Left cardiac atrium (tissue), 4 donors: ENCODE results near the gene KBTBD12. TPM values are rescaled to one million over a fixed set of nuclear protein-coding genes. Genes with fewer than 3 reads are reported as not detected.
A peak's percentile ranks its signal among the peaks of the same experiment; 100 is the strongest.
"Not testable (repeated sequence)": the region's sequence is repeated elsewhere in the genome, so short reads cannot be mapped to it uniquely, and the experiment has no call there.

Experiments
- ATAC-seq, 2 donors: fragments of 200-7000 bp; cut with Tn5 transposase; one replicate each; pipeline ENCODE4 v1.9.1; 2020; ENCODE audit warnings: mild to moderate bottlenecking in 2 of 2, moderate library complexity in 2 of 2
- DNase-seq: peaks from one replicate; pipeline ENCODE4 v3.0.0-alpha.2; 2020
- intact Hi-C, 2 donors: fragments of 100-400 bp; cut with DNase I; formaldehyde crosslinking; loops; one replicate each; pipeline versions ENCODE4 v1.14.1 to v1.15.1; 2022 to 2023
- long read RNA-seq: library from polyadenylated mRNA; unstranded; transcript quantifications from one replicate; pipeline ENCODE4 v2.0.0, GENCODE V29; 2021
- total RNA-seq, 2 donors: library from RNA; stranded (reverse); fragmentation: NEBNext Ultra II Directional; extraction: Animal tissue kit (Norgen Biotek cat#: 25700); gene quantifications; one replicate each; pipeline ENCODE4 v1.2.1, GENCODE V29; 2021
- donor health status: DM: no; HTN: yes; CAD: no.
- donor health status: DM: no; HTN: yes; CAD: no; lungs with severe emphysema.
- donor health status: DM: yes; HTN: yes; CAD: no.
- donor health status: Dilated cardiomyopathy.

KBTBD12 gene, protein sequence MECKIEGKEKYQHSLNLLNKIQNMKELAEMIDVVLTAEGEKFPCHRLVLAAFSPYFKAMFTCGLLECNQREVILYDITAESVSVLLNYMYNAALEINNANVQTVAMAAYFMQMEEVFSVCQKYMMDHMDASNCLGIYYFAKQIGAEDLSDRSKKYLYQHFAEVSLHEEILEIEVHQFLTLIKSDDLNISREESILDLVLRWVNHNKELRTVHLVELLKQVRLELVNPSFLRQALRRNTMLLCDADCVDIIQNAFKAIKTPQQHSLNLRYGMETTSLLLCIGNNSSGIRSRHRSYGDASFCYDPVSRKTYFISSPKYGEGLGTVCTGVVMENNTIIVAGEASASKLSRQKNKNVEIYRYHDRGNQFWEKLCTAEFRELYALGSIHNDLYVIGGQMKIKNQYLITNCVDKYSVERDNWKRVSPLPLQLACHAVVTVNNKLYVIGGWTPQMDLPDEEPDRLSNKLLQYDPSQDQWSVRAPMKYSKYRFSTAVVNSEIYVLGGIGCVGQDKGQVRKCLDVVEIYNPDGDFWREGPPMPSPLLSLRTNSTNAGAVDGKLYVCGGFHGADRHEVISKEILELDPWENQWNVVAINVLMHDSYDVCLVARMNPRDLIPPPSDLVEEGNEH
- 1 to 10 TPM; 3.2 to 5.1 TPM for total RNA-seq
- long read RNA-seq, full-length matches to known transcripts, result 2 of 3 reads
- long read RNA-seq, partial matches to known transcripts, result 0 of 3 reads
- long read RNA-seq, other reads (novel, unspliced or antisense), result 1 of 3 reads

DNA sequence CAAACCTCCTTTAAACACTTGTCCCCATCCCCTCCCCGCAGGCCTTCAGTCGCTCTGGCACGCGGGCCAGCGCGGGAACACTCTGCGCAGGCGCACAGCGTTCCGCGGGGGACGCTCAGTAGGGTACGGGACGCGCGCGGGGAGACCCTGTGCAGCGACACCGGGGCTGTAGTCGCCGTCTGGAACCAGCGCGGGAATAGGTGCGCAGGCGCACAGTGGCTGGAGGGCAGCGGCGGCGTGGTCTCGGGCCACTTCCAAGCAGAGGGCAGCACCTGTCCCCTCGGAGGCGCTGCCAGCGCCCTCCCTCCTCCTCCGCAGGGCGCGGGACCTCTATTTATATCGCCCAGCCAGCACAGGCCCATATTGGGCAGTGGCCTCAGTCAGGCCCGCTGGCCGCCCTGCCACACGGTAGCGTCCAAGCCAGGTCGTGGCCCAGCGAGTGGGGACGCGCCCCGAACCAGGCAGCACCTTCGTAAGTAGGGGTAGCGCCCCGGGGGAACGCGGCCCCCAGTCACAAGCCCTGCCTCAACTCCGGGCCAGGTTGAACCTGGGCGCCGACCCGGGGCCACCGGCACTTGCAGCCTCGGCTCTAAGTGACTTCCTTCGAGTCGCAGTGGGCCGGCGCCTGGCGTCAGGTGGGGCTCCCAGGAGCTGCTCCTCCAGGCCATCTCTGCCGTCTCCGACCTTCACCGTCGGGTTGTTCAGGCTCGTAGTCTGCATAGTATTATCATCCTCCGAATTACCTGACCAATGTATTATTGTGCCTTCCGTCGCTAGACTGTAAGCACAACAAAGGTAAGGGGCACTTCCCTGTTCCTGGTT lies at the start of gene KBTBD12:
Gene KBTBD12, plus strand, starts transcription at position 118 of the 822 bp plus-strand sequence. CDS start 7,830 bp downstream, outside the sequence.
- ATAC-seq (peak; percentile 79 to 84), DNase-seq (peak; percentile 51)
- intact Hi-C loops, result no loop called here

DNA sequence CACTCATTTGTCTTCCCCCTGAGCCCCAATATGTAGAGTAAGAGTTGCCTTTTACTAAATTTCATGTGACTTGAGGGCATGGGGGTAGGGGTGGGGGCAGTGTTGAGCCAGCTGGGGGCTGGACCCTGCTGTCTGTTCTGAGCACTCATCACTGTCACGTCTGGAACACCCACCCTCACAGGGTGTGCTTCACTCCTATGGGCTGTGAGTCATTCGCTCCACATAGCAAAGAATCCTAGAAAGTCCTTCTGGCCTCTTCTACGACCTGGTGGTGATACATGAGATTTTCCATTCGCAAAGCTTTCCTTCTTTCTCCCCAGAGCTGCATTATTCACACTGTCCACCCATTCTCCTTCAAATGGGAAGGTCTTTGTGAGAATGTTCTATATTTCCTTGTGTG lies 49.1 kb upstream of the KBTBD12 start:
- ATAC-seq, result peak in 1 of 2 donors; percentile 42
- DNase-seq, result no peak
- intact Hi-C loops, result no loop called here

DNA sequence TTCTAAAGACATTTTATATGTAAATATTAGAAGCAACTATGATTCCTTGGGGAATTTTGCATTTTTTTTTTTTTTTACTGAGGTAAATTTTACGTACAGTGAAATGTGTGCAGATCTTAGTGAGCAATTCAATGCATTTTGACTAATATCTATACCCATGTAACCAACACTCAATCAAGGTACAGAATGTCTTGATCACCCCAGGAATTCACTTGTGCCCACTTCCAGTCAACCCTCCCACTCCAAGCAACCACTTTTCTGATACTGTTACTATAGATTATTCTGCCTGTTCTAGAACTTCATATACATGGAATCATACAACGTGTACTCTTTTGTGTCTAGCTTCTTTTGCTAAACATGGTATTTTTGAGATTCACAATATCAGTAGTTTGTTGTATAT lies 47.6 kb upstream of the KBTBD12 start:
- no peak for DNase-seq
- no peak for ATAC-seq
- intact Hi-C loops, result no loop called here

DNA sequence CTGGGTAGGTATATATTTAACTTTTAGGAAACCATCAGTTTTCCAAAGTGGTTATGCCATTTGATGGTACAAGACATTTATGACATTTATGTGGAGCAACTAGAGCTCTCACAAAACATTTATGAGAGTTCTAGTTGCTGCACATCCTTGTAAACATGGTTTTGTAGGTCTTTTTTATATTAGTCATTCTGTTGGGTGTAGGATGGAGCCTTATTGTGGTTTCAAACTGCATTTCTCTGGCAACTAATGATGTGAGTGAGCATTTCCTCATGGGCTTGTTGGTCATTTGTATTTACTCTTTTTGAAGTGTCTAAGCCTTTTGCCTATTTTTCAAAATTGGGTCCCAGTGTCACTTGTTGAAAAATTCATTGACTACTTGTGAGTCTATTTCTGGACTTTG lies 47.0 kb upstream of the KBTBD12 start:
- DNase-seq, result no peak
- no peak for ATAC-seq
- intact Hi-C loops, result no loop called here

DNA sequence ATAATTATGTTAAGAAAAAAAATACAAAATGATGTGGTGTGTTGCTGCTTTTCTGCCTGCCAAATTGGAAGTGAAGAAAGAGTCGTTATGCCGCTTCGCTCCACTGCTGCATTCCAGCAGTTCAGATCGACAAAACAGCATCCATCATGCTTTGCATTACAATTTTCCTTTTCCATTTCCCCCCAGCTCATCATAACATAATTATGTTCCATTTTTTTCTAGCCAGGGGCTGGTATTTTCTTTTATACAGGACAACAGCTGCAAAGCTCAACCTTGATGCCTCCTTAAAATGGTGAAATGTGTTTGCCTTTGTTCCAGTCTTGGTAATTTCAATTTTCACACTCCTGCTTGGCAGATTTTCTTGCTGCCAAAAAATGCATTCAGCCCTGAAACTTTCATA lies 44.9 kb upstream of the KBTBD12 start:
- DNase-seq (no peak), ATAC-seq (no peak)
- intact Hi-C loops, result no loop called here

DNA sequence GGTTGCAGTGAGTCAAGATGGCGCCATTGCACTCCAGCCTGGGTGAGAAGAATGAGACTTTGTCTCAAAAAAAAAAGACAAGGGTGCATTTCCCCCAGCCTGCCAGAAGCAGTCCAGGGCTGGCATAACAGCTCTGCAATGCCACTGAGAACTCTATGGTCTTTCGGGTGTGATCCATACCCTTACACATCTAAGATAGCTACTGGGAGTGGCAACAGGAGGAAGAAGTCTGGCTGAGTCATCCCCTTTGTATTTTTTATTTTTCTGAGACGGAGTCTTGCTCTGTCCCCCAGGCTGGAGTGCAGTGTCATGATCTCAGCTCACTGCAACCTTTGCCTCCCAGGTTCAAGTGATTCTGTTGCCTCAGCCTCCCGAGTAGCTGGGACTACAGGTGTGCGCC lies 40.9 kb upstream of the KBTBD12 start:
- ATAC-seq, DNase-seq, intact Hi-C loops: not testable (repeated sequence)

DNA sequence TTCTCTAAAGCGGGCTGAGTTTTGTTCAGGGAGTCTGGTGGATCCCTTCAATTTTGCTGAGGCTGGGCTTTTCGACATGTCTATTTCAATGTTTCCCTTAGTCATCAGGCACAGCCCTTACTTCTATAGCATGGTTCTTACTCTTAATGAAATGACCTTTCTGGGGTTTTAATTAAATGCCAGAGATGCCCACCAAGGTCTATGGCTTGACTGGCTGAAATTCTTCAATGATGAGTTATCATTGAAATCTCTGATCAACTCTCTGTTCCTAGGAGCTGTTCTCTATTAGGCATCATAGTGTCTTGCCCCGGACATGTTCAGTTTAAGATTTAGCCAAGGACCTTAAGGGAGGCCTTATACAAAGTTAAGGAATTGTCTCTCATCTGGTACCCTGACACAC lies 33.4 kb upstream of the KBTBD12 start:
- intact Hi-C loops, result no loop called here

DNA sequence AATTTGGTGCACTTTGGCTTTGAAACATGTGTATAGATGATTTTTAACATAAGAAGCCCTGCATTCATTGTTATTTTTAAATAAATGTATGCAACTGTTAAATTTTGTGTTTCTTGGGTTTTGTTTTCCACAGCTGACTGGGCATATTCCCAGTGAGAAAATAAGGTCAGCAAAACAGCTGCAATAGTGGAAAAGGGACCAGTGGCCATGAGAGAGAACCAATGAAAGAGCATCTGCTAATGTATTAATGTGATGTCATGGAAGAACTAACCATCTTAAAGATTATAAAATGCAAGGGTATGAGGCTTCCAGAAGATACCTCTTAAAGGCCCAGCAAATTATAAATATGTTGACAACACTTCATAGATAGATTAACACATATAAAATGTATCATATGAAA lies 31.0 kb upstream of the KBTBD12 start:
- no peak for ATAC-seq
- intact Hi-C loops, result no loop called here

More for the DNA sequence above, 33.4 kb upstream of the KBTBD12 start:
- ATAC-seq, result no peak
- DNase-seq, result no peak

DNA sequence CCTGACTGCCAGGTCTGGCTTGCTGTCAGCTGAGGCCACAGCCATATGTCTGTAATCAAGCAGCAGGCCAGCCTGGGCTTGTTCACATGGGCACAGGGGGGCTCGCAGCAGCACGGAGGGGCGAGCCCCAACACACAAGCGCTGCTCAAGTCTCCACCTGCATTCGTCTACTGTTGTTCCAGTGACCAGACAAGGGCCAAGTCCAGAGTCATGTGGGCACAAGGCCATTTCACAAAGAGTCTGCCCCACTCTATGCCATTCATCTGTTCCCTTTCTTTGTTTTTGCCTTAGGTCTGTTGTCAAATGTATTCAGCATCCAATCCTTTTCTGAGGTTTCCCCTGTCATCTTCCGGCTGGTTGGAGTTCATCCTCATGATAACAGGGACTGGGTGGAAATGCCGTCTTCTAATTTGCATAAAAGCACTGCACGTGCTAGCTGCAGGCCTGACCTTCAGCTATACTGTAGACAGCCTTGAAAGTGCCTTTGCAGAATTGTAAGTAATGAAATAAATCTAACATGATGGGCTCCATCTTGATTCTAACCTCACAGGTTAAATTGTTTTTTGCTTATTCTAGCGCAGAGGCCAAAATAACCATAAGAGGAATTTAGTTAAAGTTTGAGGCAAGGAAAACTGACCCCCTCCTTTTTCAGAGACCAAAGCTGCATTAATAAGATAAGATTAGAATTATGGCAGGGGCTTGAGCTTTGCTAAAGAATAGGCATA lies 28.6 kb upstream of the KBTBD12 start:
- ATAC-seq (no peak), DNase-seq (no peak)
- intact Hi-C loops, result no loop called here

More for the DNA sequence above, 31.0 kb upstream of the KBTBD12 start:
- DNase-seq, result no peak

DNA sequence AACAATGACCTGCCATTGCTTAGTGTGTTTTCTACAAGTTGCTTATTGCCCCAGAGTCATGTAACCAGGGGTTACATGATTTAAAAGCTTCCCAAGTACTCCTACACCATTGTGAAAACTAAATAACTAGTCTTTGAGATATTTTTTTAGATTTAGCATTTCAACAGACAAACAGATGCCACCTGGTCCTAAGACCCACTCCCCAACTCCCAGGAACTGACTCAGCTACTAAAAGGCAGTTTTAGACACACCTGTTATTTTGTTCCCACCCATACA lies 28.1 kb upstream of the KBTBD12 start:
- no peak for DNase-seq
- ATAC-seq, result no peak
- intact Hi-C loops, result no loop called here

DNA sequence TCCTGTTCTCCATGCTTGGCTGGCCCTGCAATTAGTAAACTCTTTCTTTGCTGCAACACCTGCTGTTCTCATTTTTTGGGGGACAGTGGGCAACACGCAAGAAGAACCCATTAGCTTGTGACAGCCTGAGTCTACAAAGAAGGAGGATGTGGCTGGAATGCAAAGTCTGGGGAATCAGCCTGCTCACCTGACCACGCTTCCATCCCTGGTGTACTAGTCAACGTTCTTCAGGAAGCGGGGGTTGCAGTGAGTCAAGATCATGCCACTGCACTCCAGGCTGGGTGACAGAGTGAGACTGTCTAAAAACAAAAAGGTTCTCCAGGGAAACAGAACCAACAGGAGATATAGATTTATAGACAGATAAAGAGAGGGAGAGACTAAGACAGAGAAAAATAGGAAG lies 27.7 kb upstream of the KBTBD12 start:
- ATAC-seq, result no peak

DNA sequence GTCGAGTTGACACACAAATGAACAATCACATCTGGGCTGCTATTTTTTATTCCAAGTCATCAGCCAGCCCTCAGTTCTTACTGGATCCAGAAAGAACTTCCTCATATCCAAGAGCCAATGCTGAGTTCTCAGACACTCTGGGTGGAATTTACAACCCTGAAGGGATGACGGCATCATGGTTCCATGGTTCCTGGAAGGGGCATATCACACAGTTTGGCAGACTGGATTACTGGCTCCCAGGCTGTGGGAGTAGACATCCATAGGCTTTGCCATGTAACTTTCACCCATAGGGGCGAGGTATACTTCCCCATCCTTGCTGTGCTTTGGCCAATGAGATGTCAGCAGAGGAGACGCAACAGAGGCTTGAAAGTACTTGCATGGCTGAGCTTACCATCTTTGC lies 26.9 kb upstream of the KBTBD12 start:
- ATAC-seq (peak in 1 of 2 donors; percentile 35), DNase-seq (no peak)
- intact Hi-C loops, result no loop called here

More for the DNA sequence above, 27.7 kb upstream of the KBTBD12 start:
- intact Hi-C loops, result no loop called here
- DNase-seq, result no peak

DNA sequence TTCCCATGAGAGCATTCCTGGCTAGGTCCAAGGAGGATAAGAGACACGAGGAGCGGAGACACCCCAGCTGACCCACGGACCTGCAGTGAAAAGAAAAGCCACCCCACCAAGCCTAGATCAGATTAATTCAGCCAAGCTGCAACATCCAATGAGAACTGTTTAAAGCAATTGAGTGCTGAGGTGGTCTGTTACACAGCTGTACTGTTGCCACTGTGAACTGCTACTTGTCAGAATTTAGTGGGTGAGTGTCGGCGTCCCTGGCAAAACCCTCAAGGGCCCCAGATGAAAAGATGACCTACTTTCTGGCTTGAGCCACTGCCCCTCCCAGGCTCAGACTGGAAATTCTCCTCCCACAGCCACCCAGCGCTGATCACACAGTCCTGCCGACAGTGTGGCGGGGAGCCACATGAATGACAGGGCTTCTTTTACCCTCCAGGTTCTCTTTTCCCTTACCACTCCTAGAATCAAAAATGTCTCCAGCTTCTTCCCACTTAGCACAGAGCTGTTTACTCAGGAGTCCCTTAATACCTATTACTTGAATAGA lies 26.4 kb upstream of the KBTBD12 start:
- ATAC-seq, result peak; percentile 23 to 86
- intact Hi-C loops, result no loop called here
- DNase-seq, result peak; percentile 64

DNA sequence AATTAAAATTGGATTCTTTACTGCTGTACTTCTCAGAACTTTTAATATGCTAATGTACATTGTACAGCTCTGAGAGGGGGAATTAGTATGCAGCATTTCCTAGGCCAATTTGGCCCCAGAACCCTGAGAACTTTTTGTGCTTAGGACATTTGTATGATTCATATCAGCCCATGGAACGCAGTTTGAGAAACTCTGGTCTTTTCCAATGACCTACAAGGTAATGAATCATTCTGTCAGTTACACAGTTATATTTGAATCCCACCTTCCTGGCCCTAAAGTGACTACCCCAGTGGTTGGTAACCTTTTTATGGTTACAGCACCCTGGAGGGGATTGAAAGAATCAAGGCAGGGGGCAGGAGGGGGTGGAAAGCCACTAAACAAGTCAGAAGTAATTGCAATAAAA lies 25.6 kb upstream of the KBTBD12 start:
- intact Hi-C loops, result no loop called here
- DNase-seq, result no peak
- peak in 1 of 2 donors; percentile 64 for ATAC-seq

DNA sequence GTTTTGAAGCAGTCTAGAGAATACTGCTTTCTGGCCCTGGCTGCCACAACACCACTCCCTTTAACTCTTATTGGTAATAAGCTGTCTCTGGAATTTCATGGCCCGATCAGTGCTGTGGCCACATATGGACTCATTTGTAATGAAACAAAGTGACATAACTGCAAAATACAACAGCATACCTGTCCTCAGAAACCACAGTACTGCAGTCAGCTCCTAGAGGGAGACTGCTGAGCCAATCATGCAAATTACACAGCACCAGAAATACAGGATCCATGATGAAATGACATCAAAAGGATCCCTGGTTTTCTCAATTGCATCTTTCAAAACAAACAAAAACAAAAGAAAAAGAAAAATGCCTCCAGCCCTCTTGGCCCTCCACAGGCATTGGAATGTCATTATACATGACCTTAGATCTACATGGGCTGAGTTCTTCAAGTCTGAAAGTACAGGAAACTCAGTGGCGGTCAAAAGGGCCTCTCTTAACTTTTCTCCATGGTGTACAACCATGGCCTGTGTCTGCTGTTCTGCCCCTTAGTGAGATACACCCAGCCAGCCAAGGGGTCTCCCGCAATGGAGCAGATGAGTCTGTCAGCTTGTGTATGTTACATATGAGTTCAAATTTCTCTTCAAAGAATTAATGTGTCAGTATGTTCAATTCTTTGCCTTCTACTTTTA lies 24.9 kb upstream of the KBTBD12 start:
- intact Hi-C loops, result no loop called here
- ATAC-seq (no peak), DNase-seq (no peak)

DNA sequence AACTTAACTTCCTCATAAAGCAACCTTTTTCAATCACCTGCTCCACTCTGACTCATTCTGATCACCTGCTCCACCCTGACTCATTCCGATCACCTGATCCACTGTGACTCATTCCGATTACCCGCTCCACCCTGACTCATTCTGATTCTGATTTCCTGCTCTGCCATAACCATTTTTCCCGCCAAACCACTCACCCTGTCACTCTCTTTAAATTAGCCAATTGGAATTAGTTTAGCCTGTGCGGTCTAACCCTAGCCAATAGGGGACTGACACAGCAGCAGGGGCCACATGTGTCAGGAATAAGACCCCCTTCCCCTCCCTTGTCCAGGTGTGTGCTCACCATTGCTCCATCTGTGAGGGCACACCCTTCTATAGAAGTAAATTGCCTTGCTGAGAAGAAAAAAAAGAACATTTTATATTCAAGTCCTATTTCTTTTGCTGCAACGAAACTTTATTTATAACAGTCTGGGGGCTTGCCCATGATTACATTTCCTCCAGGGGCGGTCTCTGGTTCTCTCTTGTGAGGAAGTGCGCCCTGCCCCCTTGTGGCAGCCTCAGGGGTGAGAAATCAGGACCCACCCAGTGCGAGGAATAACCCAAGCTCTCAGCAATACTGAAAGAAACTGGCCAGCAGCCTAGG lies 24.3 kb upstream of the KBTBD12 start:
- not testable (repeated sequence) for ATAC-seq, DNase-seq

DNA sequence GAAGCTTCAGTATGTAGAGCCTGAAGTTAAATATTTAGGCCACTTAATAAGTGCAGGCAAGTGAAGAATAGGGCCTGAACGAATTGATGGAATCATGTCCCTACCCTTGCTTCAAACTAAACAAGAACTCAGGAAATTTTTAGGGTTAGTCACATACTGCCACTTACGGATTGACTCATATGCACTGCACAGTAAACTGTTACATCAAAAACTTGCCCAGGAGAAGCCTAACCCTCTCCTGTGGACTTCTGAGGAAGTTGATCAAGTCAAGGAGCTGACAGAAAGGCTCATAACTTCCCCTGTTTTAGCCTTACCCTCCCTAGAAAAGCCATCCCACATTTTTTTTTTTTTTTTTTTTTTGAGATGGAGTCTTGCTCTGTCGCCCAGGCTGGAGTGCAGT lies 20.6 kb upstream of the KBTBD12 start:
- ATAC-seq (no peak), DNase-seq (no peak)
- intact Hi-C loops, result no loop called here

More for the DNA sequence above, 24.3 kb upstream of the KBTBD12 start:
- intact Hi-C loops, result not testable (repeated sequence)

DNA sequence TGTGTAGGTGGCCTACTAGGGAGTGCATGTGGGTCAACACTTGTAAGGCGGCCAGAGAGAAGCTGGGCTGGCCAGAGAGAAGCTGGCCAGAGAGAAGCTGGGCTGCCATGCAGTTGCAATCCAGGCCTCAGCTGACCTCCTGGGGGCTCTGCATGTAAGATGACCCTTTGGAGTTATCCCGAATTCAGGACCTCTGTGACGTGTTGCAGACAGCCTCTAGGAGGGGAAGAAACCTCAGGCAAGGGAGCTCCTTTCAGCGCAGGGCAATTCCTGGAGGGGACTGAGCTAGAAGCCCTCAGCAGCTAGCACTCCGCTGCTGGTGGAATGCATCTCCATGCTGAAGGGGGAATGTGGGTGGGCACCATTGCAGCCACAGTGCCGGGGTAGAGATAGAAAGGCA lies 15.8 kb upstream of the KBTBD12 start:
- no peak for ATAC-seq
- intact Hi-C loops, result no loop called here
- no peak for DNase-seq
